OCI-LY7 (cell line): ENCODE results near the gene PCBP3.

Experiments used
- CTCF ChIP-seq: fragments of 200-600 bp; sonication (generic); conservative IDR thresholded peaks from 2 replicates; pipeline ENCODE4 v1.5.1; 2014; ENCODE audit warnings: mild to moderate bottlenecking, antibody characterized with exemption, low read length, moderate library complexity, mixed read lengths
- EZH2phosphoT487 ChIP-seq: fragments of 200-600 bp; sonication (generic); IDR thresholded peaks from 2 replicates; pipeline ENCODE4 v1.6.1; 2018; ENCODE audit warnings: low read depth, borderline replicate concordance, mild to moderate bottlenecking, mixed run types, antibody characterized with exemption, low read length, moderate library complexity, mixed read lengths

- TF ChIP-seq CTCF = no peak
- no peak for TF ChIP-seq EZH2phosphoT487
Observed at GRCh38 chr21:45769896-45770295, 126.4 kb downstream of the PCBP3 start.
